ENCODE measurements around the gene ZNF212.

Gene ZNF212

DNA sequence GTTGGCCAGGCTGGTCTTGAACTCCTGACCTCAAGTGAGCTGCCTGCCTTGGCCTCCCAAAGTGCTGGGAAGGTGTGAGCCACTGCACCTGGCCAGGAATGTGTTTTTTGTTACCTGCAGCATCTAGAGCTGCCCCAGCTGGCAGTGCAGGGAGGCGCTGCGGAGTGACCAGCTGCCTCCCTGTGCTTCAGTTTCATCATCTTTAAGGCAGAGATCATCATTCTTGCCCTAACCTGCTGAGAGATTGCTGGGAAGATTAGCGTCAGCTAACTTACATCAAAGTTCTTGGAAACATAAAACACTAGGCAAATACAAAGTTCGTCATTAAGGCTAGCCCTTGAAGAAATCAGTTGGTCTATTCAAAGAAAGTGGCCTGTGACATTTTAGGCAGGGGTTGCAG lies 41.8 kb upstream of the ZNF212 start:
- TF ChIP-seq, protein P1, sequence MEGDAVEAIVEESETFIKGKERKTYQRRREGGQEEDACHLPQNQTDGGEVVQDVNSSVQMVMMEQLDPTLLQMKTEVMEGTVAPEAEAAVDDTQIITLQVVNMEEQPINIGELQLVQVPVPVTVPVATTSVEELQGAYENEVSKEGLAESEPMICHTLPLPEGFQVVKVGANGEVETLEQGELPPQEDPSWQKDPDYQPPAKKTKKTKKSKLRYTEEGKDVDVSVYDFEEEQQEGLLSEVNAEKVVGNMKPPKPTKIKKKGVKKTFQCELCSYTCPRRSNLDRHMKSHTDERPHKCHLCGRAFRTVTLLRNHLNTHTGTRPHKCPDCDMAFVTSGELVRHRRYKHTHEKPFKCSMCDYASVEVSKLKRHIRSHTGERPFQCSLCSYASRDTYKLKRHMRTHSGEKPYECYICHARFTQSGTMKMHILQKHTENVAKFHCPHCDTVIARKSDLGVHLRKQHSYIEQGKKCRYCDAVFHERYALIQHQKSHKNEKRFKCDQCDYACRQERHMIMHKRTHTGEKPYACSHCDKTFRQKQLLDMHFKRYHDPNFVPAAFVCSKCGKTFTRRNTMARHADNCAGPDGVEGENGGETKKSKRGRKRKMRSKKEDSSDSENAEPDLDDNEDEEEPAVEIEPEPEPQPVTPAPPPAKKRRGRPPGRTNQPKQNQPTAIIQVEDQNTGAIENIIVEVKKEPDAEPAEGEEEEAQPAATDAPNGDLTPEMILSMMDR (IDR thresholded peaks at IDR 0.05; ENCODE audit: insufficient read depth, low read depth, low read length, missing control alignments) = no peak

DNA sequence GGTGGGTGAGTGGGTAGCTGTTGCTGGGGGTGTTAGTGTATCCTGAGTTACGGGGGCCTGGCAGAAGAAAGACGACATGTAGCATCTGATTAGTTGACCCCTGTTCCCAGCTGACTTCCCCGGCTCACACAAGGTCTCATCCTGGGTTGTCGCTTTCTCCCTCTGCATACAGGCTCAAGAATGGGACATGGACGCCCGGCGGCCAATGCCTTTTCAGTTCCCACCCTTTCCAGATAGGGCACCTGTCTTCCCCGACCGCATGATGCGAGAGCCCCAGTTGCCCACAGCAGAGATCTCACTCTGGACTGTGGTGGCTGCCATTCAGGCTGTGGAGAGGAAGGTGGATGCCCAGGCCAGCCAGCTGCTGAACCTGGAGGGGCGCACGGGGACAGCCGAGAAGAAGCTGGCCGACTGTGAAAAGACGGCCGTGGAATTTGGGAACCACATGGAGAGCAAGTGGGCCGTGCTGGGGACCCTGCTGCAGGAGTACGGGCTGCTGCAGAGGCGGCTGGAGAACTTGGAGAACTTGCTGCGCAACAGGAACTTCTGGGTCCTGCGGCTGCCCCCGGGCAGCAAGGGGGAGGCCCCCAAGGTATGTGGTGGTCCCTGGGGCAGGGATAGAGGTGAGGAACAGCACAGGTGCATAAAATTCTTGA lies 41.2 kb upstream of the ZNF212 start:
- DNase-seq (ENCODE audit: low read depth) = no peak
- TF ChIP-seq, protein P1 (IDR thresholded peaks at IDR 0.05; ENCODE audit: insufficient read depth, low read depth, low read length, missing control alignments) = no peak
- no peak overlapping the region for H3K4me3 ChIP-seq (ENCODE audit: low read depth, low read length)

More for the DNA sequence above, 41.8 kb upstream of the ZNF212 start:
- no peak overlapping the region for H3K4me3 ChIP-seq (ENCODE audit: low read depth, low read length)
- DNase-seq (ENCODE audit: low read depth) = no peak

DNA sequence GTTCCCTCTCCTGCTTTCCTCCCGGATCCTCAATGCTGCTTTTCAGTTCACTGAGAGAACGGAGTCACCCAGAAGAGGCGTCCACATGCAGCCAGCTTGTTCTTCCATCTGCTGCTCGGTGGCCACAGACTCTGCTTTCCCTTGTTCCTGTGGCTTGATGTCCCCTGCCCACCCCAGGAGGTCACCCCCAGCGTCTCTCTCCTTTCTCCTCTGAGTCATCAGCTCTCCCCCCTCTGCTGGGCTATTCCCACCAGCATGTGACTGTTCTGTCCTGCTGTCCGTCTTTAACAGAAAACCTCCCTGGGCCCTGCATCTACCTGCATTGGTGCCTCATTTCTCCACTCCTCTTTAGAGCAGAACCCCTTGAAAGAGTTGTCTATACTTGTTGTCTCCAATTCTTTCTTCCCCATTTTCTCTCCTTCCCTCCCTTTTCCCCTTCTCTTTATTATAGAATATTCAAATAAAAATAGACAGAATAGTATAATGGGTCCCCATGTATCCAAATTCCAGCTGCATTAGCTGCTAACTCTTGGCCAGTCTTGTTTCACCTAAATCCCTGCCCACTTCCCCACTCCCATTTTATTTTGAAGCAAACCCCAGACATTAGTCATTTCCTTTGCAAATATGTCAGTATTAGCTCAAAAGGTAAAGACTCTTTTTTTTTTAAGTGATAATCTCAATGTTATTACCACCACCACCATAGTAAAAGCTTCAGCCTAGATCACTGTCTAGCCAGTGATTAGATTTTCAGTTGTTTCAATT lies 40.0 kb upstream of the ZNF212 start:
- no peak for DNase-seq (ENCODE audit: low read depth)
- TF ChIP-seq, protein P1 (IDR thresholded peaks at IDR 0.05; ENCODE audit: insufficient read depth, low read depth, low read length, missing control alignments) = no peak
- H3K4me3 ChIP-seq (ENCODE audit: low read depth, low read length) = no peak overlapping the region

DNA sequence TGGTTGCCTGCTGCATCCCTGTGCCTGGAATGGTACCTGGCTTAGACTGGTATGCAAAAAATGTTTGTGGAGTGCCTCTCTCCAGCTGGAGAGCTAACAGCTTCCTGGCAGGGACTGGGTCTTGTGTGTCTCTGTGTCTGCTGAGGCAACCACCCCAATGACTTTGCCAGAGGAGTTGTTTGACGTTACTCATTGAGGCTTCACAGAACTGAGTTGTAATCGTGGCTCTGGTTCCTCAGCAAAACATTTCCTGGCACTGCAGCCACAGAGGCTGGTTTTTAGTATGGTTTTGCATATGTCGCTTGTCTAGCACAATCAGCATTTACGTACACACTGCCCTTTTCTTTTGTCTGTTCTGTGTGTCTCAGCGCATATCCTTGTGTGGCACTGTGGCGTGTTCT lies 36.6 kb upstream of the ZNF212 start:
- TF ChIP-seq, protein P1 (IDR thresholded peaks at IDR 0.05; ENCODE audit: insufficient read depth, low read depth, low read length, missing control alignments) = no peak
- no peak overlapping the region for H3K4me3 ChIP-seq (ENCODE audit: low read depth, low read length)
- no peak for DNase-seq (ENCODE audit: low read depth)

DNA sequence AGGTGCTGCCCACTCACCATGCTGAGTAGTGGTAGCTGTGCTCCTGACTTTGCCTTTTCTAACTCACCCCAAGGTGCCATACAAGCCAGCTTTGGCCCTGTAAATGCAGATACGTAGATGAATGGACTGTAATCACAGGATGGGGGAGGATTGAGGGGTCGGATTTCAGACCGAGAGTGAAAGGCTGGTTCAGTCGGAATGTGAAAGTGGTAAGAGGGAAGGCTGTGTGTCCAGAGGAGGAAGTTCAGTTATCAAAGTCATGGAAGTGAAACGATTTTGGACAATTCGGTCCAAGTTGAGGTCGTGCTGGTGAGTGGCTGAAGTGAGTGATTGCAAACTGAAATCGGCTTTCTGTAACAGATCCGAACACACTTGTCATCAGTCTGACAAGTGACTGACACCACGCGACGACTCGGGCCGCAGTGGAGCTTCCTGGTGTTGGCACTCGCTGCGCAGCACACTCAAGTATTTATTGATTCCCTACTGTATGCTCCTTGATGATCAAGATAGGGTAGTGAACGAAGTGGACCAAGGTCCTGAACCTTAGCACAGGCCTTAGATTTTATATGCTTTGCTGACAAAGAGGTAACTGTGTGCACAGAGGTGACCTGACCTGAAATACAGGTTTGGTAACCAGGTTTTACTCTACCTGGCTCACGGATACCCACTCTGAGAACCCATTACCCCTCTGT lies 33.6 kb upstream of the ZNF212 start:
- no peak for DNase-seq (ENCODE audit: low read depth)
- TF ChIP-seq, protein P1 (IDR thresholded peaks at IDR 0.05; ENCODE audit: insufficient read depth, low read depth, low read length, missing control alignments) = no peak
- no peak overlapping the region for H3K4me3 ChIP-seq (ENCODE audit: low read depth, low read length)

DNA sequence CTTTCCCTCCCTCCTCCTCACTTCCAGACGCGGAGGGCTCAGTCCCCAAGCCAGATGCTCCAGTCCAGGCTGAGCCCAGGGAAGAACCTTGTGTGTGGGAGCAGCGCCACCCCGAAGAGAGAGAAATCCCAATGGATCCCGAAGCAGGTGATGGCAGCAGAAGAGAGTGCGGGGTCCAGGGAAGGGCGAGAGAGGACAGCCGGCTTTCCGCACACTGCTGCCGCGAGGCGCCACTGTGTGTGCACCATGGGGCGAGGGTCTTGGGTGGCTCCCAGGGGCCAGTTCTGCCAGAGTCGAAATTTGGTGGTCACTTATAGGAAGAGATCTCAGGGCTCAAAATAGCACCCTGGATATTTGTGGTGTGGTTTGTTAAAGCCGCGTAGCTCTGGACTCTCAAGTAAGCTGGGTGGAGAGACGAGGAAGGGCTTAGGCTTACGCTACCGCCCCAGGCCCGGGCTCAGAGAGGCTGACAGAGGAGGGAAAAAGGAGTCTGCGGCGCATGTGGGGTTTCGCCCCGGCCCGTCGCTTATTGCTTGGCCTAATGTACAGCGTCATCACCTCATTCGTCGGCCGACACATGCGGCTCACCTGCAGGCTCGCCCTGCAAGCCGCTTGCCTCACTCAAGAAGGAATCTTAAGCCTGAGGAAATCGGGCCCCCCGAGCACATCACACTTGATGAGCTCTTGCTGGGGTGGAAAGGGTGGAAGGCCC lies 32.0 kb upstream of the ZNF212 start:
- DNase-seq (ENCODE audit: low read depth) = no peak
- no peak overlapping the region for H3K4me3 ChIP-seq (ENCODE audit: low read depth, low read length)
- TF ChIP-seq, protein P1 (IDR thresholded peaks at IDR 0.05; ENCODE audit: insufficient read depth, low read depth, low read length, missing control alignments) = no peak

Measured in GM12865 (cell line).